GM21619 (cell line): Measurements from ENCODE around the gene SLC5A2.

Experiments
- ATAC-seq: cut with Tn5 transposase; IDR thresholded peaks from one replicate; pipeline ENCODE4 v1.9.1; 2021; ENCODE audit not compliant: unreplicated experiment

SLC5A2 gene

GRCh38 chr16:31459687-31460581 lies 23.0 kb upstream of the SLC5A2 start:
- peak; percentile 66 for ATAC-seq

DNA sequence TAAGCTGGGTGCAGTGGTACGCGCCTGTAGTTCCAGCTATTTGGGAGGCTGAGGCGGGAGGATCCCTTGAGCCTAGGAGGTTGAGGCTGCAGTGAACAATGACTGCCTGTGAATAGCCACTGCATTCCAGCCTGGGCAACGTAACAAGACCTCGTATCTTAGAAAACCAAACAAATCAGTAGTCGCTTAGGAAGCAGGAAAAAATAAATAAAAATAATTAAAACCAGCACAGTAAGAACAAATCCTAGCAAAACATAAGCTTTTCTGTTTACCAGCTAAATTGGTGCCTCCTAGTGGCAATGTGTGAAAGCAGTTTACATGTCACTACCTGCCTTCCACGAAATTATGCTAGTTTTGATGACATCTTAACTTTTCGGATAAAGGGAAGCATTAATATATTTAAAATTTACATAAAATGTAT lies 22.3 kb upstream of the SLC5A2 start:
- ATAC-seq = no peak

- ATAC-seq = no peak
Measured at GRCh38 chr16:31461201-31461920, 21.6 kb upstream of the SLC5A2 start.

GRCh38 chr16:31461921-31462804 lies 20.8 kb upstream of the SLC5A2 start:
- ATAC-seq = no peak

DNA sequence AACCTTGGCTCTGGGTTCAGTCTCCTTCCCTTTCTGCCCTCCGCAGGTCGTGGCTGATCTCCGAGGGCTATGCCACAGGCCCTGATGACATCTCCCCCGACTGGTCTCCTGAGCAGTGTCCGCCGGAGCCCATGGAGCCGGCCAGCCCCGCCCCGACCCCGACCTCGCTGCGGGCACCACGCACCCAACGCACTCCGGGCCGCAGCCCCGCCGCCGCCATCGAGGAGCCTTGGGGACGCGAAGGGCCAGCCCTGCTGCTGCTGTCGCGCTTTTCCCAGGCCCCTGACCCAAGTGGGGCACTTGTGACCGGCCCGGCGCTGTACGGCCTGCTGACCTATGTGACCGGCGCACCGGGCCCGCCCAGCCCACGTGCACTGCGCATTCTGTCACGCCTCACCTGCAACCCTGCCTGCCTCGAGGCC lies 18.6 kb upstream of the SLC5A2 start:
- ATAC-seq = no peak

- ATAC-seq = no peak
Measured at GRCh38 chr16:31464781-31465260, 18.1 kb upstream of the SLC5A2 start.

DNA sequence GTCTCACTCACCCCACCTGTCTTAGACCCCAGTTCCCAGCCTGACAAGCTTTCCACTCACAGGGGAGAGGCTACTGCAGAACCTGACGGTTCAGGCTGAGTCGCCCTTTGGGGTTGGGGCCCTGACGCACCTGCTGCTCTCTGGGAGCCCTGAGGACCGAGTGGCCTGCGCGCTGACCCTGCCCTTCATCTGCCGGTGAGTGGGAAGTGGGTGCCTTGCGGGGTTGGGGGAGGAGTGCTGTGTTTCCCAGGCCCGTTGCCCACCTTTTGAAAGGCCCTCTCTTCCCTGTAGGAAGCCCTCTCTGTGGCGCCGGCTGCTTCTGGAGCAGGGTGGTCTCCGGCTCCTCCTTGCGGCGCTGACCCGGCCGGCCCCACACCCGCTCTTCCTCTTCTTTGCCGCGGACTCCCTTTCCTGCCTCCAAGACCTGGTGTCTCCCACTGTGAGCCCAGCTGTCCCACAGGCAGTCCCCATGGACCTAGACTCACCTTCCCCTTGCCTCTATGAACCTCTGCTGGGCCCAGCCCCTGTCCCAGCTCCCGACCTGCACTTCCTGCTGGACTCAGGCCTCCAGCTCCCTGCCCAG lies 17.0 kb upstream of the SLC5A2 start:
- ATAC-seq = no peak

DNA sequence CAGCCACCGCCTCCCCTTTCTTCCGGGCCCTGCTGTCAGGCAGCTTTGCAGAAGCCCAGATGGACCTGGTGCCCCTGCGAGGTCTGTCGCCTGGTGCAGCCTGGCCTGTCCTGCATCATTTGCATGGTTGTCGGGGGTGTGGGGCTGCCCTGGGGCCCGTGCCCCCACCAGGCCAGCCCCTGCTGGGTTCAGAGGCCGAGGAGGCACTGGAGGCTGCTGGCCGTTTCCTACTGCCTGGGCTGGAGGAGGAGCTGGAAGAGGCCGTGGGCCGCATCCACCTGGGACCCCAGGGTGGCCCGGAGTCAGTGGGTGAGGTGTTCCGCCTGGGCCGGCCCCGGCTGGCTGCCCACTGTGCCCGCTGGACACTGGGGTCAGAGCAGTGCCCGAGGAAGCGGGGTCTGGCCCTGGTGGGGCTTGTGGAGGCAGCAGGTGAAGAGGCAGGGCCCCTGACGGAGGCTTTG lies 16.5 kb upstream of the SLC5A2 start:
- ATAC-seq = no peak

DNA sequence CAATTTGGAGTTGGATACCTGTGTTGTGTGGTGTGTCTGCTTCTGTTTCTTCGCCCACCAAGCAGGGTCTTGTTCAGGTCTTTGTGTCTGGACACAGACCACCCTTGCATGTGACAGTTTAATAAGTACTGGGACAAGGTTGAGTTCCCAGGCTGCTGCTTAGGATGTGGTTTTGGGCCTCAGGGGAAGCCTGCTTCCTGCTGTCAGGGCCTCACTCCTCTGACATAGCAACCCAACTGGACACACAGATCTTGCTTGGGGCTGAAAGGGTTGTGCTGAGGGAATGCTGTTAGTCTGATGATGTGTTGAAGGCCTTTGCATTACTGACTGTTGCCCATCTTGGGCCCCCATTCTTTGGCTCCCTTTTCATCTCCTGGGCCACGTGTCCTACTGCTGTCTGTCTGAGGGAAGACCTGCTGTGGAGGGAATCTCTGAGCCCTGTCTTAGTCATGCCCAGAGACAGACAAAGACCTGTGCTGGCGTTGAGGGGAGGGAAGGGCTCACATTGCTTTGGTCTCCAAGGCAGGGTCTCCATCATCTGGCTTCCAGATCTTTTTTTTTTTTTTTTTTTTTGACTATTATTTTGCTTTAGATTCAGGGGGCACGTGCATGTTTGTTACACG lies 15.7 kb upstream of the SLC5A2 start:
- peak; percentile 85 for ATAC-seq

GRCh38 chr16:31467858-31468257 lies 15.1 kb upstream of the SLC5A2 start:
- ATAC-seq = no peak

DNA sequence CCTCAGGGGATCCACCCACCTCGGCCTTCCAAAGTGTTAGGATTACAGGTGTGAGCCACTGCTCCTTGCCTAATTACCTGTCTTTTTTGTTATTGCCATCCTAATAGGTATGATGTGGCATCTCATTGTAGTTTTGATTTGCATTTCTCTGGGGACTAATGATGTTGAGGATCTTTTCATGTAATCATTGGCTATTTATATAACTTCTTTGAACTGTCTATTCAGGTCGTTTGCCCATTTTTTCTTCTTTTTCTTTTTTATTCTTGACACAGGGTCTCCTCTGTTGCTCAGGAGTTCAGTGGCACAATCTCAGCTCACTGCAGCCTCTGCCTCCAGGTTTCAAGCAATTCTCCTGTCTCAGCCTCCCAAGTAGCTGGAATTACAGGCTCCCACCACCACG lies 12.3 kb upstream of the SLC5A2 start:
- no peak for ATAC-seq

- no peak for ATAC-seq
Measured at GRCh38 chr16:31471241-31471874, 11.6 kb upstream of the SLC5A2 start.

- no peak for ATAC-seq
Measured at GRCh38 chr16:31471875-31472708, 10.8 kb upstream of the SLC5A2 start, which contains the start of gene TGFB1I1. TGFB1I1 (plus strand) TSS chr16:31472152; CDS start chr16:31472189, 37 bp downstream.

- ATAC-seq = no peak
Measured at GRCh38 chr16:31472709-31473203, 10.2 kb upstream of the SLC5A2 start.

- no peak for ATAC-seq
Measured at GRCh38 chr16:31473264-31473984, 9.5 kb upstream of the SLC5A2 start.

DNA sequence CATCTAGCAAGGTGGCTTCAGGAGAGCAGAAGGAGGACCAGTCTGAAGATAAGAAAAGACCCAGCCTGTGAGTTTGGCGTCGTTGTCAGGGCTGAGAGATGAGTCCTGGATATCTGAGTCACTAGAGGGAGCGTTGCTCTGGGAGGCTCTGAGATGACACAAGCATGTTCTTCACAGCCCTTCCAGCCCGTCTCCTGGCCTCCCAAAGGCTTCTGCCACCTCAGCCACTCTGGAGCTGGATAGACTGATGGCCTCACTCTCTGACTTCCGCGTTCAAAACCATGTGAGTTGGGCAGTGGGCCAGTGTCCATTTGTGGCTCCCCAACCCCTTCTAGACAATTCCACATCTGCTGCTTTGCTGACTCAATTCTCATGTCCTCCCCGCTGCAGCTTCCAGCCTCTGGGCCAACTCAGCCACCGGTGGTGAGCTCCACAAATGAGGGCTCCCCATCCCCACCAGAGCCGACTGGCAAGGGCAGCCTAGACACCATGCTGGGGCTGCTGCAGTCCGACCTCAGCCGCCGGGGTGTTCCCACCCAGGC lies 8.7 kb upstream of the SLC5A2 start:
- ATAC-seq = no peak
